Mesothelial cell of epicardium (in vitro differentiated cells): ENCODE data around the gene NFKBIB. TPM values are rescaled to one million over a fixed set of nuclear protein-coding genes. Genes with fewer than 3 reads are reported as not detected.
"Not testable (repeated sequence)": the region's sequence is repeated elsewhere in the genome, so short reads cannot be mapped to it uniquely, and the experiment has no call there.

Experiments used
- DNase-seq, 2 experiments: peaks; one replicate each; pipeline ENCODE4 v3.0.0; 2021; ENCODE audit warnings: low spot score in 2 of 2; ENCODE audit not compliant: unreplicated experiment in 2 of 2
- H3K27ac Mint-ChIP-seq: 2 replicates; pipeline ENCODE4 v1.8.0; 2021; ENCODE audit warnings: mixed read lengths
- H3K27me3 Mint-ChIP-seq: 2 replicates; pipeline ENCODE4 v1.8.0; 2021; ENCODE audit warnings: low read depth, mixed read lengths
- H3K36me3 Mint-ChIP-seq: 2 replicates; pipeline ENCODE4 v1.8.0; 2021; ENCODE audit warnings: mixed read lengths
- H3K4me1 Mint-ChIP-seq: 2 replicates; pipeline ENCODE4 v1.8.0; 2021; ENCODE audit warnings: mixed read lengths
- H3K4me3 Mint-ChIP-seq: 2 replicates; pipeline ENCODE4 v1.8.0; 2021; ENCODE audit warnings: mild to moderate bottlenecking, moderate library complexity, mixed read lengths
- H3K9me3 Mint-ChIP-seq: 2 replicates; pipeline ENCODE4 v1.8.0; 2021; ENCODE audit warnings: mixed read lengths
- CTCF ChIP-seq: fragments of 200-600 bp; sonication (generic); IDR thresholded peaks from one replicate; pipeline ENCODE4 v1.5.0; 2021; ENCODE audit warnings: antibody characterized with exemption; ENCODE audit not compliant: unreplicated experiment
- total RNA-seq: library from RNA; stranded (reverse); gene quantifications from 3 replicates; pipeline ENCODE4 v1.2.1, GENCODE V29; 2021

Gene NFKBIB
- total RNA-seq, 1 donor from 2014 or later: 13.9 TPM

GRCh38 chr19:38853214-38853613 is 46.6 kb upstream of the NFKBIB start:
- Mint-ChIP-seq H3K4me1 (peaks cover 31% of the 10 kb centered on the region), H3K27me3 (no peaks in the 10 kb centered on the region), H3K36me3 (peaks cover 3% of the 10 kb centered on the region), H3K4me3 (peak overlapping the region; percentile 84), H3K27ac (peak overlapping the region; percentile 97), H3K9me3 (peaks cover 3% of the 10 kb centered on the region)
- DNase-seq: no peak
- TF ChIP-seq CTCF: no peak

DNA sequence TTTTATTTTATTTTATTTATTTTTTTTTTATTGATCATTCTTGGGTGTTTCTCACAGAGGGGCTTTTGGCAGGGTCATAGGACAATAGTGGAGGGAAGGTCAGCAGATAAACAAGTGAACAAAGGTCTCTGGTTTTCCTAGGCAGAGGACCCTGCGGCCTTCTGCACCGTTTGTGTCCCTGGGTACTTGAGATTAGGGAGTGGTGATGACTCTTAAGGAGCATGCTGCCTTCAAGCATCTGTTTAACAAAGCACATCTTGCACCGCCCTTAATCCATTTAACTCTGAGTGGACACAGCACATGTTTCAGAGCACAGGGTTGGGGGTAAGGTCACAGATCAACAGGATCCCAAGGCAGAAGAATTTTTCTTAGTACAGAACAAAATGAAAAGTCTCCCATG is 44.8 kb upstream of the NFKBIB start:
- peaks cover 32% of the 10 kb centered on the region for H3K4me1 Mint-ChIP-seq
- not testable (repeated sequence) for H3K36me3 Mint-ChIP-seq, H3K9me3 Mint-ChIP-seq, H3K27ac Mint-ChIP-seq, H3K4me3 Mint-ChIP-seq, DNase-seq, H3K27me3 Mint-ChIP-seq

DNA sequence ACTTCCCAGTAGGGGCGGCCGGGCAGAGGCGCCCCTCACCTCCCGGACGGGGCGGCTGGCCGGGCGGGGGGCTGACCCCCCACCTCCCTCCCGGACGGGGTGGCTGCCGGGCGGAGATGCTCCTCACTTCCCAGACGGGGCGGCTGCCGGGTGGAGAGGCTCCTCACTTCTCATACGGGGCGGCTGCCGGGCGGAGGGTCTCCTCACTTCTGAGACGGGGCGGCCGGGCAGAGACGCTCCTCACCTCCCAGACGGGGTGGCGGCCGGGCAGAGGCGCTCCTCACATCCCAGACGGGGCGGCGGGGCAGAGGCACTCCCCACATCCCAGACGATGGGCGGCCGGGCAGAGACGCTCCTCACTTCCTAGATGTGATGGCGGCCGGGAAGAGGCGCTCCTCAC is 44.0 kb upstream of the NFKBIB start:
- H3K27me3 Mint-ChIP-seq, H3K9me3 Mint-ChIP-seq, H3K4me3 Mint-ChIP-seq, H3K36me3 Mint-ChIP-seq, H3K27ac Mint-ChIP-seq, DNase-seq: not testable (repeated sequence)
- H3K4me1 Mint-ChIP-seq: peaks cover 33% of the 10 kb centered on the region

GRCh38 chr19:38856813-38857212 is 43.0 kb upstream of the NFKBIB start:
- Mint-ChIP-seq H3K9me3 (peaks cover 3% of the 10 kb centered on the region), H3K27ac (no peak overlapping the region), H3K4me1 (peaks cover 25% of the 10 kb centered on the region), H3K27me3 (no peaks in the 10 kb centered on the region), H3K36me3 (peaks cover 3% of the 10 kb centered on the region), H3K4me3 (no peak overlapping the region)
- DNase-seq: no peak
- TF ChIP-seq CTCF: no peak

GRCh38 chr19:38859631-38860204 is 40.1 kb upstream of the NFKBIB start:
- H3K36me3 Mint-ChIP-seq, H3K9me3 Mint-ChIP-seq, DNase-seq, H3K27me3 Mint-ChIP-seq: not testable (repeated sequence)
- peak overlapping the region; percentile 39 for H3K27ac Mint-ChIP-seq
- H3K4me3 Mint-ChIP-seq: peak overlapping the region; percentile 49
- H3K4me1 Mint-ChIP-seq: peaks cover 28% of the 10 kb centered on the region

DNA sequence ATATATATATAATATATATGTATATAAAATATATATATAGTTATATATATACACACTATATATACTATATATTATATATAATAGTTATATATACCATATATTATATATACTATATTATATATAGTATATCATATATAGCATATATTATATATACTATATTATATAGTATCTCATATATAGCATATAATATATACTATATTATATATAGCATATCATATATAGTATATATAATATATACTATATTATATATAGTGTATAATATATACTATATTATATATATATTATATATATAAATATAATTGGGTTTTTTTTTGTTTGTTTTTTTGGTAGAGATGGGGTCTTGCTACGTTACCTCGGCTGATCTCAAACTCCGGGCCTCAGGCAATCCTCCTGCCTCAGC is 38.4 kb upstream of the NFKBIB start:
- Mint-ChIP-seq H3K27me3 (peaks cover 22% of the 10 kb centered on the region), H3K4me3 (no peak overlapping the region)

More for the DNA sequence above, 38.4 kb upstream of the NFKBIB start:
- Mint-ChIP-seq H3K4me1 (peaks cover 28% of the 10 kb centered on the region), H3K27ac (no peak overlapping the region), H3K9me3 (peaks cover 3% of the 10 kb centered on the region), H3K36me3 (peaks cover 3% of the 10 kb centered on the region)
- no peak for TF ChIP-seq CTCF
- no peak for DNase-seq
